GM19468 (cell line): Measurements from ENCODE around the gene ZNF219.

Source experiments
- ATAC-seq: cut with Tn5 transposase; IDR thresholded peaks from one replicate; pipeline ENCODE4 v1.9.1; 2021; ENCODE audit warnings: mild to moderate bottlenecking, moderate library complexity, moderate number of reproducible peaks; ENCODE audit not compliant: unreplicated experiment; ENCODE audit errors: extremely low read depth

The ZNF219 gene

DNA sequence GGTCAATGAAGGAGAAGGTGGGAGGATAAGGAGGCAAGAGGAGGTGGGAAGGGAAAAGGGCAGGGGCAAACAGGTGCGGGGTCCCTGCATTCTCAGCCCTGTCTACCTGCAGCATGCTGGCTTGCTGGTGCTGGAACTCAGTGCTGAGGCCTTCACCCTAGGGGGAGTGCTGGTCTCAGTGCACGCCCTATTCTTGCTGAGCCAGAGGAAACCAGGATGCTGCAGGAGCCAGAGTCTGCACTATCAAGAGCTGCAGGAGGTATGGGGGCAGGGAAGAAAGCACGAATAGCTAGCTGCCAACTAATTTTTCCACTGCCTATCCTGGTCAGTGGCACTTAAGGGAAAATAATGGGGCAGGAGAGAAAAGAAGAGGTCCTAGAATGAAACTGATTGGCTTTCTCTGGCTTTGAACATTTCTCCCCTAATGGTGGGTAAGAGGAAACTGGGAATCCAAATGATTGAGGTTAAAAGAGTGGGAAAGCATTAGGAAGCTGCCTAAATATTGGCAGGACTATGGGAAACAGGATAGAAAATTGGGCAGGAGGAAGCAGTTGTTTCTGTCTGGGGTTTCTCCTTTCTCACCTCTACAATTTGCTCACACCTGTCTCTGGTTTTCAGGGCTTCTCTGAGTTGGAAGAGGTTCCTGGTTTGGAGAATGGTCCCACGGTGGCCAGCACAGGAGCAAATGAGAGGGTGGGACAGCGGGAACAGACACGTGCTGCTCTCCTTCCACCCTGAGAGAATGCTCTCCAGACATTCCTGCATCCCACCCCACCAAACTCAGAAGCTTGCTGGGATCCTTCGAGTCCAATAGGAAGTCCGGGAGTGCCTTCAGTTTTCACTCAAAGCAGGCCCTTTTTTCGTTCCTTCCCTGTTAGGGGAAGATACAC, 4.3 kb upstream of the ZNF219 start:
- no peak for ATAC-seq

DNA sequence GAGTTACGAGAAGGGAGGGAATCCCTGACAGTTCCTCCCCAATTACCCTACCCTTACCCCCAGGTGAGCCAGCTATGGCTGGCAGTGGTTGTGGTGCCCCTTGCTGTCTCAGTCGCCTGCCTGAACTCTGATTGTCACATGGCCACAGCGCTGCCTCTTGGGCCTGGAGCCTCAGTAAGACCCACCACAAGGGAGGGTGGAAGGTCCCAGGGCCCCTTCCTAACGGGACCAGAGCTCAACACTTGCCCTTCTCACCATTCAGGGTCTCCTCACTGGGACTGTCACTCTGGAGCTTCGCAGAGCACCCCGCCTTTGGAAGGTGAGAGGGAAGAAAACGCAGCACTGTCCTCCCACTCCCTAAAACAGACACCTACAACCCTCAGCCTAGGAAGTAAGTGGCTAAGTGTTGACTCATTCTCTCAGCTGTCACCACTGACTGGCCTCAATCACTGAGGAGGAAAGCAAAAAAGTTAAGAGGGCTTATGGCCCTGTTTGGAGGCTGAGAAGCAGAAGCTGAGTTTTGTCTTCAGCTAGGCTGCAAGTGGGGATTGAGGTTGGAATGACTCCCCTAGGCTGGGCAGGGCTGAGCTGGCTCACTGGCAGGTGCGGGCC, 3.5 kb upstream of the ZNF219 start:
- ATAC-seq, result no peak

DNA sequence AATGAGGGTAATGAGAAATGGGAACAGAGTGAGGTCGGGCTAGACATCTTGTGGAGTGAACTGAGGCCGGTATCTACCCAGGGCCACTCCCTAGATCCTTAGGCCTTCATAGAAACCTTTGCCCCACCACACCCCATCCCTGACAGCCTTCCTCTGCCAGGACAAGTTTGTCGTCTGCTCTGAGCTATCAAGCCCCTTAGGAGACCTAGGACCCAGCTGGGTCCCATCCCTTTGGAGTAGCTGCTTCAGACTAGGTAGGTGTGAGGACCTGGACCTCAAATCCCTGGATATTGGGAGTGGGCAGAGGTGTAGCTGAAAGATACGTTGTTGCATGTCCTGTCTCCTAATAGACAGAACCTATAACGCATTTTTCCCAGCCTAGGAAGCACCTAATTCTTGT, 2.5 kb upstream of the ZNF219 start, which contains the start of gene TMEM253:
TMEM253 (plus strand) TSS at position 136 of the 400 bp plus-strand sequence. CDS start 278 bp downstream, outside the sequence.
- no peak for ATAC-seq

DNA sequence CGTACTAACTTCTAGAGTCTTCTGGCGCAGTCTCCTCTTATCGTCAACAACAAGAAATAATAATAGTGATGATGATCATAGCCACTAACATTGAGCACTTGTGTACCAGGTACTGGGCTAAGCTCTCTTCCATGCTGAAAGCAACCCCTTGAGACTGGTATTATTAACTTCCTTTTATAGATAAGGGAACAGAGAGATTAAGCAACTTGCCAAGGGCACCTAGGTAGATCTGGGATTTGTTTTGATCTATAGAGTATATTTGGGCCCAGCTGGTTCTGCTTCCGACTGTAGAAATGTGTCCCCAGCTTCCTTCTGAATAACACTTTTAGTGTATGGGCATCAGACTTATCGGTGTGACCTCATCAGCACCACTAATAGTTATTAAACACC, 1.1 kb upstream of the ZNF219 start:
- ATAC-seq, result no peak

DNA sequence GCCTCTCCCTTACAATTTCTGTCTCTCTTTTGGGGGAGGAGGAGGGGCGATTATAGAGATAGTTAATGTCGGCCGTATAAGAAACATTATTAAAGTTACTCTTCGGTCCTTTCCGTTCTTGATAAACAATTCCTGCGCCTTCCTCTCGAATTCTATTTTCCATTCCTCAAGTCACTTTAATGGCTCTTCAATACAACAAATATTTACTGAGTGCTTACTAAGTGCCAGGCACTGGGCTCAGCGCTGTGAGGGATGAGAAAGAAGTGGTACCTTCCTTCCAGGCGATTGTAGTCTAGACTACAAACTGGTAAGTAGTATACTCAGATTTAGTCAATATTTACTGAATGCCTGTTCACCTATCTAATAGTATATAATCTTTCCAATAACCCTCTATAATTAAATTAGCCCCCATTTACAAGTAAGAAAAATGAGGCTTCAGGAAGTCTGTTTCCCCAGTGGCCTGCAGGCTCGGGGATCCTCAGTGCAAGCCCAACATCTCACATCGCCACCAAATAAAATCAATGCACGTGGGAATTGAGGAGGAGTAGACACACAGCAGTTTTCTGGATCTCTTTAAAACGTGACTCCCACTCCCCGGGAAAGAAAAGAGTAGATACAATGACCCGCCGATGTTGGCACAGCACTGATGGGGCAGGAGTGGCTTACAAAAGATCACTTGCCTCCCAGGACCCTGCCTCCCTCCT, 589 bp upstream of the ZNF219 start:
- no peak for ATAC-seq

DNA sequence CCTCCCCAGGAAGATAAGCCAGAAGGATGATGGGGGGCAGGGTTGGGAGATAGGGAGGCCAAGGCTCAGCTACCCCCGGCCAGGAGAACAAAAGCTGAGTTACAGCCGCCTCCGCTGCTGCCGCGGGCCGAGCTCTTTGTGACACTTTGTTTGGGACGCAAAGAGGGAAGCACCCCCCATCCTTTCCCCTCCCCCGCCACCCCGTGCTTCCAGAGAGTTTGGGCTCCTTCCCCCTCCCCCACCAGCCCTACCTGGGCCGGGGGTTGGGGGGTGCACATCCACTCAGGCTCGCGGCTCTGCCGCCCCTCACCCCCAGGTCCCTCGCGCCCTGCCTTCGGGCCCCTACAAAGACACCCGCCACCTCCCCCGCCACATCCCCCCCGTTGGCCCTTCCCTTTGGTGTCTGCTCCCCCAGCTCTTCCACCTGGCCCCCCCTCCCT, 799 bp downstream of the ZNF219 start:
- no peak for ATAC-seq

DNA sequence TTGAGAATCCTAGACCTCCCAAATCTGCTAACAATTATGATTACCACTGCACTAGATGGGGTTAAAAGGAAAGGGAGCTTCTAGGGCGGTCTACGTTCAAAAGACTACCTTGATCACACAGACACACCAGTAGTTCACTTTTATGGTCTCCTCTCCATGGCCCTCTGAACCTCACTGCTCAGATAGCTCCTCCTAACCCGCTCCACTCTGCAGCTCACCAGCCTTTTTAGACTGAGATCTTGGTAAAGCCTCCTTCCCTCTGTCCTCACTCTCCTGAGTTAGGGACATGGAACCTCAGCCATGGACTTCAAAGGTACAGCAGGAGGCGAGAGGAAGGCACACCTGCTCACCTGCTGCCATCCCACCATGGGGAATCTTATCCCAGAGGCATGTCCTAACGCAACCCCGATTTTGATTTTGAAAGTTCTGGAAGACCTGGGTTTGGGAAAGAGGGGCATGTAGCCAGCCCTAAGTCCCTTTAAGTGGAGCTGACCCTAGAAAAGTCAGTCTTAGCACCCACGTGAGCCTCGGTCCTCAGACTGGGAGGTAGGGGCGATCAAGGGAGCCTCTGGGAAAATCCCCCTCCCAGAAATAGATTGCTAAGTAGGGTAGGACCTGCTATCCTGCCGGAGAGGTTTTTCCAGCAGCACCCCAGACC, 1.3 kb downstream of the ZNF219 start:
- ATAC-seq, result no peak

DNA sequence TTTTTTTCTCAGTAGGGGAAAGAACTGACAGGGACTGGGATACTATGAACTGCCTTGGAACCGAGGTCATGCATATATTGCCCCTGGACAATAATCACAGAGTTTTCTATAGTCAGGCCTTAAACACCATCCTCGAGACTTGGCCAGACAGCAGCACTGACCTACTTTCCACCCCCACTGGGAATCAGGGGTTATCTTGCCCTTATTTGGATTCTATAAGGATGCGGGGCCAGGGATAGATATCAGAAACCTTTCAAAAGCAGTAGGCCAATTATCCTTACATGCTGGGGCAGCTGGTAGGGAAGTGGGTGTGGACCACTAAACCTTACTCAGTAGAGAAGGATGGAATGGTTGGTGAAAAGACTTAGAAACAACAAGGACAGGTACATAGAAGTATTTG, 2.0 kb downstream of the ZNF219 start:
- ATAC-seq, result no peak

DNA sequence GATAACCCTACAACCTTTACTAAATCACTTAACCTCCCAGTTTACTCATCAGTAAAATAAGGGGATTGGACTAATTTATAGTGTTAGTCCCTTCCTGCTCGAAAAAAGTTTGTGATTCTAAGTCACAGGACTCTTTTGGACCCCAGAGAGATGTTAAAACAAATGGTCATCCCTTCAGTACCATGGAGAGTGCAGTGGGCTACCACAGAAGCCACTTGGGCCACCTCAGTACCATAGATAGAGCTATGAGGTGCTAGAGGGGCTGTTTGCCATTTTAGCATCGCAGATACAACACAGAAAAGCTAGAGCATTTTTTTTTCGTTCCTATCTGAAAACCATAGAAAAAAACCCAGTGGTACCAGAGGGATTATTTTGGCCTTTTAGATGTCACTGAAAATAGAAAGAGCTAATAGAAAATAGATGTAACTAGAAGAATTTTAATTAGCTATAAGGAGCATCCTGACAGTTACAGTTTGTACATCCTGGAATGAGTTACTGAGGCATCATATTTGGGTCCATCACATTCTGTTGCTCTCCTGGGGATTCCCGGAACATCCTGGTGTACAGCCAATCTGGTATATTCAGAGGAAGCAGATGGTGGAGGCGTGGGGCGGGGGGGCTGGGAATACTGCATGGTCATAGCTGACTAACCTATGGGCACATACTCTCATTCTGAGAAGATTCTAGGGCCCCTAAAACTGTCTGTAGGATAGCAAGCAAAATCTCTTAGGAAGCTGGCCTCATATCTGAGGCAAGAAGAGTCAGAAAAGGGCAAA, 2.8 kb downstream of the ZNF219 start:
- ATAC-seq, result no peak

DNA sequence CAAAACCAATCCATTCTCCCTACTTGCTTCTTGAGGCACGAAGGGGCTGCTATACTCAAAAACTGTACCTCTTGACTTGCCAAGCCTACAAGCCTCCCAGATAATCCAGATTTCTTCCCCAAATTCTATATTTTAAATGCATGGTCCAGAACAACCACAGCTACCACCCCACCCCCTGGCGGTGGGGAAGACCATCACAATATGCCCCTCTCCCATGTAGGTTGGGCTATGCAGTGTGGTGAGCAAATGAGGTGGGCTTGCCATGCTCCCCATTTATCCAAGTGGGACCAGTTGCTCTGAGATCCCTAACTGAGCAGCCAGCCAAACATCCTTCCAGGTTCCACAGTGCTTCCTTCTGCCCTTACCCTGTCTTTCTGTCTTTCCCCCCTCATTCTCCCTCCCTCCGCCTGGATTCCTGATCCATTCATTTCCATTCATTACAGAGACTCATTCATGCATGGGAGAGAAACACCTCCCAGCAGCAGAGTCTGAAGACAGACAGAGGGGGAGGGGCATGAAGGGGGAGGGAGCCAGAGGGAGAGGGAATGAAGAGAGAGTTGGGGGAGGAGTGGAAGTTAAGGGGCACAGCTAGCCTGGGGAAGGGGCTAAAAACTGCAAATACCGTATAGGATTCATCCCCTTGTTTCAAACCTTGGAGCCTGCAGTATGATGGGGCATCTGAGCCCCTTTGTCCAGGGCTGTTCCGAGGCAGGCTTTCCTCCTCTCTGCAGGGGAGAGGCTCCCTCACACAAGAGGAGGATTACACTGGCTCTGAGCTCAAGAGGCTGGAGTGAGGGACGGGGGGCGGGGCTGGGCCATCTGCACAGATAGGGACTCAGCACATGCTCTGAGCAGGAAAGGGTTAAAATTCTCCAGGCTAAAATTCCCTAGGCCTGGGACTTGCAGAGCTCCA, 4.4 kb downstream of the ZNF219 start:
- ATAC-seq, result no peak

DNA sequence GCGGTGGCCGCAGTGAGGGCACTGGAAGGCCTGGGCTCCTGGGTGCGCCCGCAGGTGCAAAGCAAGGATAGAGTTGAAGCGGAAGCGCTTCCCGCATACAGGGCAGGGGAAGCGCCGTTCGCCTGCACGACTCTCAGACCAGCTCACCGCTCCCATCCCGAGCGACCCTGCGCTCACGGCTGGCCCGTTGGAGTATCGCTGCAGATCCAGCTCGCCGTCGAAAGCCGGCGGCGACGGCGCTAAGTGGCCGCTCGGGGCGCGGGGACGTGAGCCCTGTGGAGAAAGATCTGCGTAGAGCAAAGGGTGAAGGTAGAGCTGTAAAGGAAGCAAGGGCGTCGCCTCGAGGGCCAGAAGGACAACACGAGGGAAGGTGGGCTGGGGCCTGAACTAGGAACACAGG, 5.4 kb downstream of the ZNF219 start:
- no peak for ATAC-seq

DNA sequence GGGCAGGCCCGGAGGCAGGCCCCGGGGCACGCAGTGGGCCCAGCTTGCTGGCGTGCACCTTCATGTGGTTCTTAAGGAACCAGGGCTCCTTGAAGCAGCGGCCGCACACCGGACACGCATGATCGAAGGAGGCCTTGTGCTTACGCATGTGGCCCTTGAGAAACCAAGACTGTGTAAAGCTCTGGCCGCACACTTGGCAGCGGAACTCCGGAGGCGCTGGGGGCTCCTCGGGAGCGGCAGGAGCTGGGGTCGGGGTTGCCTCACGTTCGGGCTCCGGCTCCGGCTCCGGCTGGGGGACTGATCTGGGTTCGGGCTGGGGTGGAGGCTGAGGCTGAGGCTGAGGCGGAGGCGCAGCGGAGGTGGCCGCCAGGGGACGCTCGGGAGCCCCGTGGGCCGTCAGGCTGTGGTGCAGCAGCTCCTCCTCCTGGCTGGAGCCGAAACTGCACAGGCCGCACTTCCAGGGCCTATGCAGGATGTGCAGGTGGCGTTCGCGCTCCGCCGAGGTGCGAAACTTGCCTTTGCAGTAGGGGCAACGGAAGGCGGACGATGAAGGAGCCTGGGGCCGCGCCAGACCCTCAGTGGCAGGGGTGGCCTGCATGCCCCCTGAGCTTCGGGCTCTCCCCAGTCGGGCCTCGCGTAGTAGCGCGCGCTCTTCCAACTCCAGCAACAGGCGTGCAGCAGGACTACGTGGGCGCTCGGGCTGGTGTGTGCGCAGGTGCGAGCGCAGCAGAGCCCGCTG, 6.0 kb downstream of the ZNF219 start:
- peak; percentile 57 for ATAC-seq

DNA sequence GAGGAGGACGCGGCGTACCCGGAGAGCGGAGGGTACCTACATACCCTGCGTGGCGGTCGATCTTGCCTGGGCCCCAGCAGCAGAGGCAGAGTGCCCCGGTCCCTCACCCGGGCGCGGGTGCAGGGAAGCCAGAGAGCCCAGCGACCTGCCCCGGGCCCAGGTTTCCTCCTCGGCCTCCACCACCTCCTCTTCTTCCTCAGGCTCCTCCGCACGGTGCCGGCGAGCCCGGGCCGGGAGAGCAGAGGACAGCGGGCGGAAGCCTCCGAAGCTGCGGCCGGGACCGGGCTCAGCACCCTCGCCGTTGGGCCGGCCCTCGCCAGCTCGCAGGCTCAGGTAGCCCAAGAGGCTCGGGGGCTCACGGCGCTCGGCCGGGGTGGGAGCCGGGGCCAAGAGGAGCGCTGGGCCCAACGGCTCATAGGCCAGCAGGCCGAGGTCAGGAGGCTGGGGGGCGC, 6.6 kb downstream of the ZNF219 start:
- no peak for ATAC-seq

DNA sequence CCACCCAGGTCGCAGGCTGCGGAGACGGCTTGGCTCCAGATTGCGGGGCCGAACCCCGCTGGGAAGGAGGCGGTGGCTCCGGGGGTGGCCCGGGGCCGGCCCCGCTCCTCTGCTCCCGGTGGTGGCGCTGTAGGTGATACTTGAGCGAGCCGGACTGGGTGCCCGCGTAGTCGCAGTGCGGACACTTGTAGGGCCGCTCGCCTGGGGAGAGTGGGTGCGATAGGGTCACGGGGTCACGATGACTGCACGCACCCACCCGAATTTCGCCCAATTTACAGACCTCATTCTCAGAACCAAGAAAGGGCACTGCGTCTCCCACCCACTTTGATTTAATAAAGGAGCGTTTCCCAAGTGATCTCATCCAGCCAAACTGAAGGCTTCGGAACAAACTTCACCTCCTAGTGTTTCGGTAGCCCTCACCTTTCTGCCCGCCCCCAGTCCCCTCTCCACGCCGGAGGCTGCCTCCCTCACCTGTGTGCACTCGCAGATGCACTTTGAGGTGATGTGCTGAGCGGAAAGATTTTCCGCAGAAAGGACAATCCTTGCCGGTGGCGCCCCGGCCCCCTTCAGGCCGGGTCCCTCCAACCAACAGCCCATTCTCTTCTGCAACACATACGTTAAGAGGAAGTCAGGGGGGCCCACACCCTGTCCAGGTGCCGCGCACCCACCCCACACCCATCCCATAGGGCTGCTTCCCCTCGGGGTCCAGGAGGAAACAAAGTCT, 7.4 kb downstream of the ZNF219 start:
- ATAC-seq, result no peak

DNA sequence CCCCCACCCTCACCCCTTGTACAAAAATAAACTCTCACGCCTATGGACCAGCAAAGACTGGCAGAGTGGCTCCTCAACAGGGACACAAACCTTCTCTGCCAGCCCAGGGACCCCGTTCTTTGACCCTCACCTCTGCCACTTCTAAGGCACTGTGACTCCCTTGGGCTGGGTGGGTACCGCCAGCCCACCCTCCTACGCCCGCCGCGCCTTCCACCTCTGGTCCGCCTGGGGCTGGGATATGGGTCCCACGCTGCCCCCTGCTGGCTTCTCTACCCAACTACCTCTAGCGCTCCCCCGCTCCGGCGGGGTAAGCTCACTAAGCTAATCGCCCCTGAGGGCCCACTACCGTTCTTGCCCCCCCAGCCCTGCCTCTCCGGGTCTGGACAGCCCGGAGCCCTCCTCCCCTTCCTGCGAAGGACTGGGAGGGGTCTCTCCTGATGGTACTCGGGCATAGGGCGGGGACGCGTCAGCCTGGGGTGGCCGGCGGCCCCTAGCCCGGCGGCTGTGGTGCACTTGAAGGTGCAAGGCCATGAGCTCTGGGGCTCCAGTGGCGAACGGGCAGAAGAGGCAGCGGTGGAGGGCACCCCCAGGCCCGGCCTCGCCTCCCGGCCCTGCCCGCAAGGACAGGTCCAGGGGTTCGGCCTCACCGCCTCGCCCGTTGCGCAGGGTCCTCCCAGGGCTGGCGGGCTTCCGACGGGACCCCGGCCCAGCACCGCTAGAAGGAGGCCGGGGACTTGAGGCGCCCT, 8.1 kb downstream of the ZNF219 start:
- ATAC-seq, result no peak

DNA sequence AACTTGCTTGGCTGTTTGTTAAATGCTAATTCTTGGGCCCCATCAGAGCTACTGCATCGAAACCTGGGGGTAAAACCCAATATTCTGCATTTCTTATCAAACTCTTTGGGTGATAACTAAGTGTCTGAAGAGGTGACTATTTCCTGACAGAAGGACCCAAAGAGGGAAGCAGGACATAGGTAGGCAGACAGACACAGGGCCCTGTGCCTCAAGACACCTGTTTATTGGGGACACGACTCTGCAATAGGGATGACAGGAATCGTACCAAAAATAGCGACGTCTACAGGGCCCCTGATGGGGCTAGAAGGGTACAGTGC, 8.6 kb downstream of the ZNF219 start:
- no peak for ATAC-seq

DNA sequence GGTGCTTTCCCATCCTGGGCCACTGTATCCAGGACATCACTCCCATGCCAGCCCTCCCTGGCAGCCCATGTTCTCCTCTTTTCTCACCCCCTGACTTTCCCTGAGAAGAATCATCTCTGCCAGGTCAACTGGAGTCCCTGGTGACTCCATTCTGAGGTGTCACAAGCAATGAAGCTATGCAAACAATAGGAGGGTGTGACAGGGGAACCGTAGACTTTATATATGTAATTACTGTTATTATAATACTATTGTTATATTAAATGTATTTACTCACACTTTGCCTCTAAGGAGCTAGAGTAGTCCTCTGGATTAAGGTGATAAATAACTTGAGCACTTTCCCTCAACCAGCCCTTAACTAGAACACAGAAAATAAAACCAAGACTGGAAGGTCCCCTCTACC, 9.2 kb downstream of the ZNF219 start:
- no peak for ATAC-seq
